ENCODE measurements around the gene U2AF1L4. TPM values are rescaled to one million over a fixed set of nuclear protein-coding genes. Genes with fewer than 3 reads are reported as not detected.

The U2AF1L4 gene
- total RNA-seq, 4 donors from 2014 or later, result 10.2 to 19.0 (median 17.5) TPM

DNA sequence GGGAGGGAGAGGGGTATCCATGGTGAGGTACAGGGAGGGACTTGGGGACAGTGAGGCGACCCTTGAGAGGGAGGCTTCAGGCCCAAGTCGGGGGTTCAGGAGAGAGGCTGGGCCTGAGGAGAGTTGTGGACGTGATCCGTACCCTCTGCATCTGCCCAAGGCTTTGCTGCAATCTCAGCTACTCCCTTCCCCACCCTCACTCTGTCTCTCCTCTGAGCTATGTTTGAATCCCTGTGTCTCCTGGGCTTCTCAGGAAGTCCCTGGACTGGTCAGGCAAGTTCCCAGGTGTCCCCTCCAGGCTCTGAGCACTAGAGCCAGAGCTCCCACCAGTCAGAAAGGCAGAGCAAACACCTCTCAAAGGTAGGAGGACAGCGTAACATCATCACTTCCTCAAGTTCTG is 4.9 kb upstream of the U2AF1L4 start:
- H3K36me3 ChIP-seq, result peaks cover 8 to 42% (median 21%) of the 10 kb centered on the region in 3 donors
- H3K27me3 ChIP-seq, result no peaks in the 10 kb centered on the region
- WGBS, 2 donors, result 88 to 98% methylated on average over 4 to 5 of the region's 5 CpGs
- peak overlapping the region in 1 of 4 donors; percentile 17 for H3K27ac ChIP-seq
- TF ChIP-seq POLR2A (IDR thresholded peaks at IDR 0.05) (no peak), CTCF (IDR thresholded peaks at IDR 0.05) (no peak)
- H3K4me1 ChIP-seq, result peaks cover 15 to 53% (median 36%) of the 10 kb centered on the region in 3 donors
- no peaks in the 10 kb centered on the region for H3K9me3 ChIP-seq
- intact Hi-C loops (cut with DNase I), result no loop called here
- H3K4me3 ChIP-seq, result no peak overlapping the region
- no peak for DNase-seq

DNA sequence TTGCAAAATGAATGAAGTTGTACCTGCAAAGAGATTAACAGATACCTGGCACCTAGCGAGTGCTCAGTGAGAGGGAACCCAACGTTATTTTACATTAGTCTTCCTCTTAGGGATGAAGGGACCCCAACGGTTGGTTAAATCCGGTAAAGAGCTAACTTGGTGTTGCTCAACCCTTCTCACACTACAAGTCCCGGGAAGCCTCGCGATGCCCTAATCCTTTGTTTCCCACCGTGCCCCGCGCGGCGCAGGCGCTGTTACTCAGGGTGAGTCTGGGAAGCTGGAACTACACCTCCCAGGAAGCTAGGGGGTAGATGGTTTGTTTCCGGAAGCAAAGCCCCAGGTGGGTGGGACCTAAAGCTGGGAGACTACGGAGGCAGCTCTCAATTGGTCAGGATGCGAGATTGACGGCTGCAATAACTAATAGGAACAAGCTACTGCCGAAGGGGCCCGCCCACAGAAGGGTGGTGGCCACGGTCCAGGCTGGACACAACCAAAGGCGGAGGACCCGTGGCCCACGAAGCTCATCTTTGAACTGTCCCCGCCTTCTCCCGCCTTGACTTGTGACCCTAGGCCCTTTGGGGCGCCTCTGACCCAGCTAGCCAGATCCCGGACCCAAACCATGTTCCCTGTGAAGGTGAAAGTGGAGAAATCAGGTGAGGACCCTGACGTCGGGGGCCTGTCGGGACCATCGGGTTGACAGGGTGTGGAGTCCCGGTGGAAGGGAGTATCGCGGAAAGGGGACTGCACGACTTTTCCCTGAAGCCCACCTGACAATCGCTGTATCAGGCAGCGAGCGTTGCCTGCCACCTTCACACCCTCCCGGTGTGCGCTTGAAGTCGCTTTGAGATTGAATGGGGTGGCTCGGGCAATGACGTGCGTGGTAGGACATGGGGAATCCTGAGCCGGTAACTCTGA is 3.1 kb upstream of the U2AF1L4 start, which contains the start of gene LIN37:
Gene LIN37 (plus strand): TSS at position 471 of the 915 bp plus-strand sequence. CDS start 149 bp downstream, at position 620.
- peaks cover 20 to 55% (median 39%) of the 10 kb centered on the region in 3 donors for H3K4me1 ChIP-seq
- H3K27ac ChIP-seq, result peak within 1 kb of the TSS; percentile 81 to 89 (median 85)
- TF ChIP-seq POLR2A (IDR thresholded peaks at IDR 0.05) (peak in 3 of 4 donors; percentile 72 to 85 (median 73)), CTCF (IDR thresholded peaks at IDR 0.05) (peak in 4 of 6 experiments; percentile 19 to 54 (median 46))
- H3K9me3 ChIP-seq, result no peaks in the 10 kb centered on the region
- intact Hi-C loops (cut with DNase I), result no loop called here
- 1% methylated on average over 23 to 35 of the region's 45 CpGs for WGBS, 2 donors
- peak within 1 kb of the TSS; percentile 65 to 80 (median 72) for H3K4me3 ChIP-seq
- H3K27me3 ChIP-seq, result no peaks in the 10 kb centered on the region
- peak; percentile 98 for DNase-seq
- H3K36me3 ChIP-seq, result peaks cover 8 to 27% (median 10%) of the 10 kb centered on the region in 3 donors

DNA sequence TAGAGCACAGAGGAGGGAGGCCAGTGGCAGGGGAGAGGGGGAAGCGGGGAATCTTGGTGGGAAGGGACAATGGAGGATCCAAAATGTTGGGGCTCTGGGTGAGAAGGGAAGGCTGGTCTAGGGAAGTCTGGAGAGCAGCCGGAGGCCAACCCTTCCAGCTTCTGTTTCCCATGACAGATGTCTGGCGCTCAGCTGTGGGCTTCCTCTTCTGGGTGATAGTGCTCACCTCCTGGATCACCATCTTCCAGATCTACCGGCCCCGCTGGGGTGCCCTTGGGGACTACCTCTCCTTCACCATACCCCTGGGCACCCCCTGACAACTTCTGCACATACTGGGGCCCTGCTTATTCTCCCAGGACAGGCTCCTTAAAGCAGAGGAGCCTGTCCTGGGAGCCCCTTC is 1.3 kb upstream of the U2AF1L4 start:
- H3K27ac ChIP-seq, result peak overlapping the region in 2 of 4 donors; percentile 100
- H3K9me3 ChIP-seq, result no peaks in the 10 kb centered on the region
- intact Hi-C loops (cut with DNase I), result no loop called here
- H3K27me3 ChIP-seq, result no peaks in the 10 kb centered on the region
- H3K36me3 ChIP-seq, result peaks cover 0 to 22% (median 0%) of the 10 kb centered on the region in 3 donors
- whole genome bisulfite sequencing, 2 donors, result 80 to 83% methylated on average over 5 of the region's 5 CpGs
- H3K4me1 ChIP-seq, result peaks cover 20 to 72% (median 39%) of the 10 kb centered on the region in 3 donors
- DNase-seq, result no peak
- no peak for TF ChIP-seq CTCF (IDR thresholded peaks at IDR 0.05)
- TF ChIP-seq POLR2A (IDR thresholded peaks at IDR 0.05), result no peak
- H3K4me3 ChIP-seq, result peak overlapping the region; percentile 90 to 97 (median 92)

GRCh38 chr19:35746087-35746462 is 857 bp upstream of the U2AF1L4 start:
- no peak for DNase-seq
- TF ChIP-seq POLR2A (IDR thresholded peaks at IDR 0.05) (no peak), CTCF (IDR thresholded peaks at IDR 0.05) (no peak)
- Histone ChIP-seq H3K4me3 (peak overlapping the region; percentile 90 to 97 (median 92)), H3K4me1 (peaks cover 22 to 77% (median 42%) of the 10 kb centered on the region in 3 donors), H3K36me3 (peaks cover 0 to 19% (median 0%) of the 10 kb centered on the region in 3 donors), H3K9me3 (no peaks in the 10 kb centered on the region), H3K27me3 (no peaks in the 10 kb centered on the region), H3K27ac (peak overlapping the region; percentile 100)
- 2 to 6% methylated on average over 4 of the region's 4 CpGs for WGBS, 2 donors
- intact Hi-C loops (cut with DNase I), result no loop called here
